ENCODE results near the gene UBAC2. TPM values are rescaled to one million over a fixed set of nuclear protein-coding genes. Genes with fewer than 3 reads are reported as not detected.

Gene UBAC2
- total and polyA plus RNA-seq, 2 of the 8 experiments (the other 6 are each of a cell fraction or from before 2014, with no cell fraction given): 75.9 to 76.9 TPM

DNA sequence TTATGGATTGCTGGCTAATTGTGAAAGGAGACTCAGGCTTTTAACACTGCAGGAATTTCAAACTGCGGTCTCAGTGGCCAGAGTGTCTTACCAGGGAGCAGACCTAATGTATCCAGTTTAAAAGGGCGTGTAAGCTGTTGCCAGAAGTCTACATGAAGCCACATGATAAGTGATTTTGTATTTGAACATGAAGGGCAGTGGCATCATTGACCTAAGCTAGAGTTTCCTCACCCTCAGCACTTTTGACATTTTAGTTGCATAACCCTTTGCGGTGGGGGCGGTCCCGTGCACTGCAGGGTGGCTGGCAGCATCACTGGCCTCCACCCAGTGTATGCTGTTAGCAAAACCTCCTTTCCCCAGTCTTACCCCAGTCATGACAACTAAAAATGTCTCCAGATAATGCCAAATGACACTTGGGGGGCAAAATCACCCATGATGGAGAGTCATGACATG, 81.2 kb downstream of the UBAC2 start:
- Histone ChIP-seq H2BK12ac (ENCODE audit: low read depth, low read length) (no peak overlapping the region), H2BK20ac (ENCODE audit: low read length) (no peak overlapping the region), H3K4me1 (replicated peaks in 1 of 4; ENCODE audit: control insufficient read depth in 3 of 4, insufficient read depth in 4 of 4, low read length in 3 of 4) (peaks cover 0 to 6% (median 0%) of the 10 kb centered on the region in 4 experiments; a peak in 2 of 7 replicates), H3K36me3 (ENCODE audit: control insufficient read depth in 2 of 4, insufficient read depth in 4 of 4, low read length in 3 of 4) (no peaks in the 10 kb centered on the region; a peak in 1 of 8 replicates), H4K8ac (ENCODE audit: extremely low read depth, insufficient read depth, low read length) (no peak overlapping the region), H3K79me2 (ENCODE audit: control insufficient read depth in 1 of 2, insufficient read depth in 2 of 2, low read length in 2 of 2) (0 out of 4 replicates have a peak, but pooled peaks cover 0 to 4% of the 10 kb centered on the region in 2 experiments), H3K23me2 (ENCODE audit: low read depth, low read length) (no peaks in the 10 kb centered on the region), H3K9ac (replicated peaks in 1 of 4; ENCODE audit: extremely low read depth in 1 of 4, low read depth in 3 of 4, low read length in 3 of 4) (no peak overlapping the region), H3K4me3 (ENCODE audit: extremely low read depth in 1 of 4, insufficient read depth in 2 of 4, low read depth in 3 of 4, low read length in 4 of 4) (no peak overlapping the region), H4K5ac (ENCODE audit: insufficient read length, low read depth, low read length) (no peak overlapping the region), H3K14ac (ENCODE audit: insufficient read length) (no peak overlapping the region), H3K27ac (ENCODE audit: low read depth, low read length) (no peak overlapping the region), H3K4me2 (ENCODE audit: insufficient read depth in 1 of 2, low read depth in 2 of 2, low read length in 2 of 2) (no peak overlapping the region), H2AK5ac (ENCODE audit: low read depth, low read length) (no peak overlapping the region), H3K4ac (replicated peaks; ENCODE audit: insufficient read length, low read depth, low read length) (no peak overlapping the region), H2BK5ac (ENCODE audit: low read depth, low read length) (no peak overlapping the region), H3K23ac (ENCODE audit: insufficient read length) (no peak overlapping the region), H3K56ac (replicated peaks; ENCODE audit: insufficient read length, low read depth, low read length) (no peak overlapping the region), H4K20me1 (replicated peaks in 1 of 2; ENCODE audit: control insufficient read depth in 1 of 2, insufficient read depth in 2 of 2, low read length in 2 of 2) (peaks cover 7 to 8% of the 10 kb centered on the region in 2 experiments), H3K79me1 (ENCODE audit: low read depth, low read length) (no peaks in the 10 kb centered on the region; the same call in 1 of the 2 replicates), H2BK120ac (replicated peaks; ENCODE audit: low read depth, low read length) (no peak overlapping the region), H3K18ac (ENCODE audit: extremely low read depth, low read length) (no peak overlapping the region), H3K9me3 (ENCODE audit: insufficient read depth in 2 of 2, low read depth in 1 of 2, low read length in 1 of 2) (no peaks in the 10 kb centered on the region), H3K27me3 (replicated peaks in 1 of 4; ENCODE audit: control insufficient read depth in 3 of 4, extremely low read depth in 1 of 4, insufficient read depth in 3 of 4, low read length in 3 of 4) (no peaks in the 10 kb centered on the region), H2BK15ac (ENCODE audit: low read length) (no peak overlapping the region), H2AFZ (ENCODE audit: low read length) (no peak overlapping the region), H4K91ac (replicated peaks; ENCODE audit: insufficient read length, low read length) (no peak overlapping the region)
- DNase-seq (ENCODE audit: low read depth in 1 of 2, low spot score in 2 of 2): no peak
- FAIRE-seq: no peak
- 87% methylated on average over 5 of the region's 5 CpGs; no CpG with 5 or more reads in 1 of the 2 experiments for WGBS, 2 experiments (ENCODE audit: extremely low coverage in 1 of 2, insufficient coverage in 1 of 2, insufficient read length in 1 of 2, insufficient replicate concordance in 2 of 2, low coverage in 1 of 2, low lambda C conversion rate in 2 of 2, missing lambda C conversion rate in 1 of 2)
- ChIA-PET POLR2A (ENCODE audit: partially characterized antibody) (no interaction called here), CTCF (ENCODE audit: partially characterized antibody) (interaction anchor here (0.9 to 2.1 kb wide), 3 partner anchors 12 to 18 kb away, joined by 3 to 7 read pairs (median 5); no protein-coding TSS in a partner anchor)
- no peak for TF ChIP-seq NANOG (IDR thresholded peaks at IDR 0.05; ENCODE audit: insufficient read depth, low read depth, low read length, poor library complexity, severe bottlenecking)
- TF ChIP-seq YY1 (IDR thresholded peaks at IDR 0.05; ENCODE audit: low read depth, low read length): no peak
- TF ChIP-seq USF2 (IDR thresholded peaks at IDR 0.05; ENCODE audit: low read length): no peak
- no peak for TF ChIP-seq JUND (IDR thresholded peaks at IDR 0.05; ENCODE audit: low read length)
- no peak for TF ChIP-seq CHD1 (IDR thresholded peaks at IDR 0.05; ENCODE audit: low read depth, low read length)
- TF ChIP-seq E2F6 (IDR thresholded peaks at IDR 0.05): no peak
- no peak for TF ChIP-seq TCF12 (IDR thresholded peaks at IDR 0.05; ENCODE audit: low read depth, low read length)
- no peak for TF ChIP-seq SIRT6 (IDR thresholded peaks at IDR 0.05; ENCODE audit: low read length)
- no peak for TF ChIP-seq RXRA (IDR thresholded peaks at IDR 0.05; ENCODE audit: insufficient read depth, low read depth, low read length)
- no peak for TF ChIP-seq MAFK (IDR thresholded peaks at IDR 0.05; ENCODE audit: low read depth, low read length)
- no peak for TF ChIP-seq HDAC6 (IDR thresholded peaks at IDR 0.05; ENCODE audit: low read depth, low read length)
- TF ChIP-seq EP300 (IDR thresholded peaks at IDR 0.05; ENCODE audit: borderline replicate concordance in 1 of 2, low read depth in 2 of 2, low read length in 2 of 2): no peak
- no peak for TF ChIP-seq KDM5A (IDR thresholded peaks at IDR 0.05; ENCODE audit: low read length)
